HCT116 (cell line): ENCODE results near the gene KCNK18. TPM values are rescaled to one million over a fixed set of nuclear protein-coding genes. Genes with fewer than 3 reads are reported as not detected.

Source experiments
- ATAC-seq: fragments of 200-7000 bp; cut with Tn5 transposase; 2 replicates; pipeline ENCODE4 v1.9.1; 2020; ENCODE audit warnings: mild to moderate bottlenecking, moderate library complexity
- BruUV-seq: library from RNA; stranded (reverse); fragments of 400-500 nt; replicated peaks from 2 replicates; lab custom pipeline; 2021; lab: Mats Ljungman, UMichigan
- CTCF ChIA-PET: fragments of 300-600 bp; sonication (Branson Sonifier 250); formaldehyde crosslinking; loops from one replicate; lab custom pipeline; 2021; ENCODE audit warnings: antibody characterized with exemption; lab: Charles Lee
- POLR2A ChIA-PET: fragments of 300-600, 350-600 bp; sonication (Branson Sonifier 250); formaldehyde crosslinking; loops from one replicate; lab custom pipeline; 2021; ENCODE audit warnings: antibody characterized with exemption; lab: Charles Lee
- RAD21 ChIA-PET, 2 experiments: fragments of 300-600 bp; sonication (Branson Sonifier 250); formaldehyde crosslinking; loops; one replicate each; lab custom pipeline; 2023; ENCODE audit warnings: low total read pairs in 2 of 2; ENCODE audit not compliant: uncharacterized antibody in 2 of 2, unreplicated experiment in 2 of 2, low non-redundant PET in 1 of 2; lab: Charles Lee
- DNase-seq: peaks from one replicate; pipeline ENCODE4 v3.0.0-alpha.2; 2010; ENCODE audit warnings: low read depth, low spot score
- H2AFZ ChIP-seq: fragments of 200-600 bp; shearing (Covaris generic), sonication (generic); 2 replicates; pipeline ENCODE4 v1.6.1; 2017; ENCODE audit warnings: low read depth, mixed run types, mixed read lengths, antibody characterized with exemption, low read length; ENCODE audit not compliant: poor library complexity, severe bottlenecking
- H3K27ac ChIP-seq: 2 replicates; pipeline ENCODE4 v1.5.1; 2012; ENCODE audit warnings: low read depth, low read length
- H3K27me3 ChIP-seq: fragments of 200-600 bp; sonication (generic); 2 replicates; pipeline ENCODE4 v1.6.1; 2016; ENCODE audit warnings: mixed run types, low read length, mixed read lengths; ENCODE audit not compliant: insufficient read depth
- H3K36me3 ChIP-seq, 2 experiments: fragments of 200-500 bp in 1 of 2; fragments of 200-600 bp in 1 of 2; sonication (Bioruptor generic) in 1 of 2; sonication (generic) in 1 of 2; 2 replicates each; pipeline versions ENCODE4 v1.5.1 to v1.6.1; 2014 to 2016; ENCODE audit warnings: low read length in 2 of 2, inconsistent platforms in 1 of 2, mixed read lengths in 1 of 2, mixed run types in 1 of 2; ENCODE audit not compliant: insufficient read depth in 2 of 2, control insufficient read depth in 1 of 2
- H3K4me1 ChIP-seq, 2 experiments: fragments of 200-600 bp in 1 of 2; sonication (generic) in 1 of 2; 2 replicates each; pipeline versions ENCODE4 v1.5.1 to v1.6.1; 2012 to 2017; ENCODE audit warnings: low read length in 2 of 2, inconsistent platforms in 1 of 2, mild to moderate bottlenecking in 1 of 2, mixed read lengths in 1 of 2, mixed run types in 1 of 2, moderate library complexity in 1 of 2; ENCODE audit not compliant: insufficient read depth in 2 of 2, control insufficient read depth in 1 of 2
- H3K4me2 ChIP-seq: fragments of 200-600 bp; sonication (generic); 2 replicates; pipeline ENCODE4 v1.6.1; 2017; ENCODE audit warnings: mixed run types, low read length, mixed read lengths
- H3K4me3 ChIP-seq, 2 experiments: fragments of 200-600 bp in 1 of 2; sonication (generic) in 1 of 2; replicated peaks in 1 of 2; 2 replicates each; pipeline ENCODE4 v1.5.1; 2011 to 2016; ENCODE audit warnings: low read length in 2 of 2, control low read depth in 1 of 2, low read depth in 1 of 2, mild to moderate bottlenecking in 1 of 2, mixed read lengths in 1 of 2, mixed run types in 1 of 2
- H3K79me2 ChIP-seq: fragments of 200-600 bp; sonication (generic); 2 replicates; pipeline ENCODE4 v1.6.1; 2017; ENCODE audit warnings: mild to moderate bottlenecking, mixed run types, low read length, moderate library complexity, mixed read lengths; ENCODE audit not compliant: insufficient read depth
- H3K9ac ChIP-seq: fragments of 200-600 bp; sonication (generic); 2 replicates; pipeline ENCODE4 v1.6.1; 2016; ENCODE audit warnings: low read length, mixed read lengths
- H3K9me2 ChIP-seq: fragments of 200-600 bp; sonication (generic), shearing (Covaris generic); 2 replicates; pipeline ENCODE4 v1.6.1; 2017; ENCODE audit warnings: mixed run types, mild to moderate bottlenecking, moderate library complexity; ENCODE audit not compliant: insufficient read depth
- H3K9me3 ChIP-seq, 2 experiments: fragments of 200-500 bp in 1 of 2; fragments of 200-600 bp in 1 of 2; sonication (Bioruptor generic) in 1 of 2; sonication (generic) in 1 of 2; 2 replicates each; pipeline ENCODE4 v1.6.1; 2014 to 2017; ENCODE audit warnings: low read length in 2 of 2, mixed read lengths in 2 of 2, inconsistent platforms in 1 of 2, low read depth in 1 of 2, mild to moderate bottlenecking in 1 of 2, mixed run types in 1 of 2, moderate library complexity in 1 of 2; ENCODE audit not compliant: control insufficient read depth in 1 of 2, insufficient read depth in 1 of 2
- H4K20me1 ChIP-seq: fragments of 200-600 bp; sonication (generic), shearing (Covaris generic); 2 replicates; pipeline ENCODE4 v1.6.1; 2017; ENCODE audit warnings: mixed run types, mild to moderate bottlenecking, moderate library complexity; ENCODE audit not compliant: insufficient read depth
- CBX3 ChIP-seq: IDR thresholded peaks from 2 replicates; pipeline ENCODE4 v1.6.1; 2012; ENCODE audit warnings: low read depth
- ELF1 ChIP-seq: IDR thresholded peaks from 2 replicates; pipeline ENCODE4 v1.6.1; 2012; ENCODE audit warnings: low read depth, borderline replicate concordance
- EZH2phosphoT487 ChIP-seq: fragments of 200-600 bp; IDR thresholded peaks from 2 replicates; pipeline ENCODE4 v1.6.1; 2018; ENCODE audit warnings: antibody characterized with exemption, borderline replicate concordance
- FOSL1 ChIP-seq: IDR thresholded peaks from 2 replicates; pipeline ENCODE4 v1.6.1; 2012; ENCODE audit warnings: low read depth
- JUND ChIP-seq: IDR thresholded peaks from 2 replicates; pipeline ENCODE4 v1.6.1; 2012
- POLR2A ChIP-seq: IDR thresholded peaks from 2 replicates; pipeline ENCODE4 v1.7.0; 2011; ENCODE audit warnings: borderline replicate concordance; ENCODE audit not compliant: insufficient read depth, insufficient read length; ENCODE audit errors: extremely low read depth
- POLR2AphosphoS5 ChIP-seq: IDR thresholded peaks from 2 replicates; pipeline ENCODE4 v1.6.1; 2011; ENCODE audit warnings: mild to moderate bottlenecking, low read depth, low read length, moderate library complexity
- RAD21 ChIP-seq: IDR thresholded peaks from 2 replicates; pipeline ENCODE4 v1.6.1; 2012; ENCODE audit warnings: low read depth, mild to moderate bottlenecking
- SIN3A ChIP-seq: IDR thresholded peaks from 2 replicates; pipeline ENCODE4 v1.6.1; 2012; ENCODE audit warnings: low read depth
- SP1 ChIP-seq: IDR thresholded peaks from 2 replicates; pipeline ENCODE4 v1.6.1; 2012; ENCODE audit warnings: low read depth
- SRF ChIP-seq: IDR thresholded peaks from 2 replicates; pipeline ENCODE4 v1.6.1; 2012; ENCODE audit warnings: low read depth
- TCF7L2 ChIP-seq: IDR thresholded peaks from 2 replicates; pipeline ENCODE4 v1.7.0; 2011; ENCODE audit warnings: borderline replicate concordance, inconsistent platforms; ENCODE audit not compliant: insufficient read depth, insufficient read length; ENCODE audit errors: extremely low read depth
- YY1 ChIP-seq: IDR thresholded peaks from 2 replicates; pipeline ENCODE4 v1.6.1; 2011; ENCODE audit warnings: low read length, low read depth, moderate library complexity, mild to moderate bottlenecking; ENCODE audit not compliant: insufficient replicate concordance; ENCODE audit errors: extremely low read depth
- ZFX ChIP-seq: fragments of 450-650 bp; IDR thresholded peaks from 2 replicates; pipeline ENCODE4 v1.6.1; 2017
- ZNF274 ChIP-seq: fragments of 200-500 bp; sonication (Bioruptor generic); IDR thresholded peaks from 2 replicates; pipeline ENCODE4 v1.6.1; 2014; ENCODE audit warnings: mild to moderate bottlenecking, low read depth, low read length, inconsistent platforms
- intact Hi-C: fragments of 100-400 bp; cut with micrococcal nuclease; formaldehyde crosslinking; loops from 2 replicates; pipeline ENCODE4 v1.10.0; 2022
- total RNA-seq: library from RNA; stranded (reverse); gene quantifications from one replicate; pipeline ENCODE4 v1.2.1, GENCODE V29; 2021; ENCODE audit not compliant: unreplicated experiment
- TF ChIP-seq, protein P1 (sequence below): IDR thresholded peaks from 2 replicates; pipeline ENCODE4 v1.6.1; 2012
- TF ChIP-seq, protein P2 (sequence below): IDR thresholded peaks from 2 replicates; pipeline ENCODE4 v1.6.1; 2012; ENCODE audit warnings: low read depth
- TF ChIP-seq, protein P3 (sequence below): IDR thresholded peaks from 2 replicates; pipeline ENCODE4 v1.6.1; 2012
- TF ChIP-seq, protein P4 (sequence below), 3 experiments: fragments of 200-600 bp in 1 of 3; sonication (generic) in 1 of 3; IDR thresholded peaks in 2 of 3; conservative IDR thresholded peaks in 1 of 3; 2 replicates each; pipeline ENCODE4 v1.5.1; 2012 to 2017; ENCODE audit warnings: low read depth in 2 of 3, low read length in 2 of 3, antibody characterized with exemption in 1 of 3, borderline replicate concordance in 1 of 3, control low read depth in 1 of 3, mild to moderate bottlenecking in 1 of 3, mixed read lengths in 1 of 3, mixed run types in 1 of 3, moderate library complexity in 1 of 3; ENCODE audit not compliant: insufficient read depth in 1 of 3

KCNK18 gene
- total RNA-seq, 1 experiment from 2014 or later: not detected

DNA sequence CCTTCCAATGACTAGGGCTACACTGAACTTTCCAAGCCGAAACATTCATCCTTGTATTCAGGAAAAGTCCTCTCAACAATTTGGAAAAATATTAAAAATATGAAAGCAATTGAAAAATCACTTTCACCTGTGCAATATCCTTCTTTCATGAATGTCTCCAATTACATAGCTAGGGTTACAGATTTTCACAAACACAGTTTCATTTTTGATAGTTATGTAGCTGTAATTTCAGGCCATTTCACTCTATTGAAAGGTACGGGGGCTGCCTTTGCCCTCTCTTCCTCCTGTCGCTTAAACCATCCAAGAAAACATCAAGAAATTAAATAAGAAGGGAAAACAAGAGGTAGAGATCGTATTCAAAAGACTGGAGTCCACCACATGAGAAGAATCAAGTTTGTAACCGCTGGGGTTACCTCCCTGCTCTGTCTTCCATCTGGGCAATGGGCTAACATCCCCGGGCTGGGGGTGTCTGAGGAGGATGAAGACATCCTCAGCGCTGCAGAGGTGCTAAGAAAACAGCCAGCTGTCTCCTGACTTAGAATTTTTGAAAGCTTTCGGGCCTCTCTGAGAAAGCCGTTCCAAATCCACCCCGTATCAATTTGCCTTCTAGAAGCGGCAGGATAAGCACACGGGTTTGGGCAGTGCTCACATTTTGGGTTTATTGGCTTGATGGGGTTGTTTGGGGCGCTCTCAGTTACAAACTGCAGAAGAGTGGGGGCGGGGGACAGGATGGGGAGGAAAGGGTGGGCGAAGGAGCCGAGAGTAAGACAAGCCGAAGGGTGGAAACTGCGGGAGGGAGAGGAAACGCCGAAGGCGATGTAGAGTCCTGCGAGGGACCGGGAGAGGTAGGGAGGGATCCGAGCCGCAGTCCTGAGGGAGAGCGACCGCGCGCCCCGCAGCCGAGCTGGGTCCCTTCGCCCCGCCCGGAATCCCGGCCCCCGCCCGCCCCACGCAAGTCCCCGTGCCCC is 34.9 kb upstream of the KCNK18 start:
- ATAC-seq: no peak
- ChIA-PET RAD21 (interaction anchor here in 1 of 2 experiments (0.5 kb wide), 1 partner anchor 156 kb away, joined by 3 read pairs; no protein-coding TSS in a partner anchor), POLR2A (no interaction called here), CTCF (no interaction called here)
- Histone ChIP-seq H3K4me1 (peaks cover 2 to 9% of the 10 kb centered on the region in 2 experiments; a peak in 3 of 4 replicates), H3K27ac (no peak overlapping the region), H3K4me3 (no peak overlapping the region), H3K4me2 (no peak overlapping the region)
- no TSS peak for BruUV-seq
- no peak for DNase-seq
- TF ChIP-seq SIN3A: no peak
- no peak for TF ChIP-seq ZNF274
- no peak for TF ChIP-seq CBX3
- TF ChIP-seq POLR2A: no peak
- TF ChIP-seq, protein P1, sequence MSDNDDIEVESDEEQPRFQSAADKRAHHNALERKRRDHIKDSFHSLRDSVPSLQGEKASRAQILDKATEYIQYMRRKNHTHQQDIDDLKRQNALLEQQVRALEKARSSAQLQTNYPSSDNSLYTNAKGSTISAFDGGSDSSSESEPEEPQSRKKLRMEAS: no peak
- TF ChIP-seq YY1: no peak
- no peak for TF ChIP-seq SRF
- TF ChIP-seq EZH2phosphoT487: no peak
- TF ChIP-seq, protein P2, sequence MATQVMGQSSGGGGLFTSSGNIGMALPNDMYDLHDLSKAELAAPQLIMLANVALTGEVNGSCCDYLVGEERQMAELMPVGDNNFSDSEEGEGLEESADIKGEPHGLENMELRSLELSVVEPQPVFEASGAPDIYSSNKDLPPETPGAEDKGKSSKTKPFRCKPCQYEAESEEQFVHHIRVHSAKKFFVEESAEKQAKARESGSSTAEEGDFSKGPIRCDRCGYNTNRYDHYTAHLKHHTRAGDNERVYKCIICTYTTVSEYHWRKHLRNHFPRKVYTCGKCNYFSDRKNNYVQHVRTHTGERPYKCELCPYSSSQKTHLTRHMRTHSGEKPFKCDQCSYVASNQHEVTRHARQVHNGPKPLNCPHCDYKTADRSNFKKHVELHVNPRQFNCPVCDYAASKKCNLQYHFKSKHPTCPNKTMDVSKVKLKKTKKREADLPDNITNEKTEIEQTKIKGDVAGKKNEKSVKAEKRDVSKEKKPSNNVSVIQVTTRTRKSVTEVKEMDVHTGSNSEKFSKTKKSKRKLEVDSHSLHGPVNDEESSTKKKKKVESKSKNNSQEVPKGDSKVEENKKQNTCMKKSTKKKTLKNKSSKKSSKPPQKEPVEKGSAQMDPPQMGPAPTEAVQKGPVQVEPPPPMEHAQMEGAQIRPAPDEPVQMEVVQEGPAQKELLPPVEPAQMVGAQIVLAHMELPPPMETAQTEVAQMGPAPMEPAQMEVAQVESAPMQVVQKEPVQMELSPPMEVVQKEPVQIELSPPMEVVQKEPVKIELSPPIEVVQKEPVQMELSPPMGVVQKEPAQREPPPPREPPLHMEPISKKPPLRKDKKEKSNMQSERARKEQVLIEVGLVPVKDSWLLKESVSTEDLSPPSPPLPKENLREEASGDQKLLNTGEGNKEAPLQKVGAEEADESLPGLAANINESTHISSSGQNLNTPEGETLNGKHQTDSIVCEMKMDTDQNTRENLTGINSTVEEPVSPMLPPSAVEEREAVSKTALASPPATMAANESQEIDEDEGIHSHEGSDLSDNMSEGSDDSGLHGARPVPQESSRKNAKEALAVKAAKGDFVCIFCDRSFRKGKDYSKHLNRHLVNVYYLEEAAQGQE: no peak
- no peak for TF ChIP-seq RAD21
- TF ChIP-seq ZFX: no peak
- TF ChIP-seq, protein P3, sequence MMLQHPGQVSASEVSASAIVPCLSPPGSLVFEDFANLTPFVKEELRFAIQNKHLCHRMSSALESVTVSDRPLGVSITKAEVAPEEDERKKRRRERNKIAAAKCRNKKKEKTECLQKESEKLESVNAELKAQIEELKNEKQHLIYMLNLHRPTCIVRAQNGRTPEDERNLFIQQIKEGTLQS: no peak
- no peak for TF ChIP-seq ELF1
- no peak for TF ChIP-seq FOSL1
- TF ChIP-seq JUND: no peak
- no peak for TF ChIP-seq POLR2AphosphoS5
- TF ChIP-seq TCF7L2: no peak
- no peak for TF ChIP-seq SP1
- TF ChIP-seq, protein P4, sequence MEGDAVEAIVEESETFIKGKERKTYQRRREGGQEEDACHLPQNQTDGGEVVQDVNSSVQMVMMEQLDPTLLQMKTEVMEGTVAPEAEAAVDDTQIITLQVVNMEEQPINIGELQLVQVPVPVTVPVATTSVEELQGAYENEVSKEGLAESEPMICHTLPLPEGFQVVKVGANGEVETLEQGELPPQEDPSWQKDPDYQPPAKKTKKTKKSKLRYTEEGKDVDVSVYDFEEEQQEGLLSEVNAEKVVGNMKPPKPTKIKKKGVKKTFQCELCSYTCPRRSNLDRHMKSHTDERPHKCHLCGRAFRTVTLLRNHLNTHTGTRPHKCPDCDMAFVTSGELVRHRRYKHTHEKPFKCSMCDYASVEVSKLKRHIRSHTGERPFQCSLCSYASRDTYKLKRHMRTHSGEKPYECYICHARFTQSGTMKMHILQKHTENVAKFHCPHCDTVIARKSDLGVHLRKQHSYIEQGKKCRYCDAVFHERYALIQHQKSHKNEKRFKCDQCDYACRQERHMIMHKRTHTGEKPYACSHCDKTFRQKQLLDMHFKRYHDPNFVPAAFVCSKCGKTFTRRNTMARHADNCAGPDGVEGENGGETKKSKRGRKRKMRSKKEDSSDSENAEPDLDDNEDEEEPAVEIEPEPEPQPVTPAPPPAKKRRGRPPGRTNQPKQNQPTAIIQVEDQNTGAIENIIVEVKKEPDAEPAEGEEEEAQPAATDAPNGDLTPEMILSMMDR (IDR thresholded peaks at IDR 0.05 in 2 of 3, conservative IDR thresholded peaks at IDR 0.05 in 1 of 3; ENCODE audit: borderline replicate concordance in 1 of 3, insufficient read depth in 1 of 3, low read depth in 2 of 3, low read length in 2 of 3): no peak
- TF ChIP-seq, all 23 proteins: peak for 0
- Histone ChIP-seq H4K20me1 (no peaks in the 10 kb centered on the region), H3K9me3 (no peaks in the 10 kb centered on the region), H3K27me3 (peaks cover 13% of the 10 kb centered on the region; the same call in 1 of the 2 replicates), H3K79me2 (no peaks in the 10 kb centered on the region), H3K9ac (no peak overlapping the region), H3K36me3 (no peaks in the 10 kb centered on the region), H2AFZ (no peak overlapping the region), H3K9me2 (no peaks in the 10 kb centered on the region)
- intact Hi-C loops: loop anchor here (5.0 kb wide), 1 partner anchor 520 kb away; no protein-coding TSS in a partner anchor
